Fibroblast of lung (primary cell): ENCODE measurements around the gene OTOA. TPM values are rescaled to one million over a fixed set of nuclear protein-coding genes. Genes with fewer than 3 reads are reported as not detected.
"Not testable (repeated sequence)": the region's sequence is repeated elsewhere in the genome, so short reads cannot be mapped to it uniquely, and the experiment has no call there.

Experiments
- DNase-seq, 2 donors: peaks; one replicate each; pipeline versions ENCODE4 v3.0.0 to v3.0.0-alpha.2; 2010; ENCODE audit warnings: low read depth in 2 of 2
- H2AFZ ChIP-seq: 2 replicates; pipeline ENCODE4 v1.5.1; 2012; ENCODE audit warnings: low read length, control low read depth, inconsistent platforms
- H3K27ac ChIP-seq: 2 replicates; pipeline ENCODE4 v1.5.1; 2011; ENCODE audit warnings: low read length, control low read depth; ENCODE audit not compliant: insufficient read depth
- H3K27me3 ChIP-seq: 2 replicates; pipeline ENCODE4 v1.5.1; 2011; ENCODE audit warnings: mild to moderate bottlenecking, low read length; ENCODE audit not compliant: control insufficient read depth, insufficient read depth
- H3K36me3 ChIP-seq: 2 replicates; pipeline ENCODE4 v1.5.1; 2011; ENCODE audit warnings: low read length; ENCODE audit not compliant: control insufficient read depth, insufficient read depth
- H3K4me1 ChIP-seq: 2 replicates; pipeline ENCODE4 v1.5.1; 2011; ENCODE audit warnings: low read length; ENCODE audit not compliant: control insufficient read depth, insufficient read depth; ENCODE audit errors: extremely low read depth
- H3K4me2 ChIP-seq: 2 replicates; pipeline ENCODE4 v1.5.1; 2011; ENCODE audit warnings: low read length, control low read depth; ENCODE audit not compliant: insufficient read depth; ENCODE audit errors: extremely low read depth
- H3K4me3 ChIP-seq, 4 experiments: fragments of 200-600 bp in 1 of 4; sonication (generic) in 1 of 4; replicated peaks in 1 of 4; 2 replicates each; pipeline ENCODE4 v1.5.1; 2011 to 2016; ENCODE audit warnings: low read length in 4 of 4, low read depth in 3 of 4, mild to moderate bottlenecking in 3 of 4, control low read depth in 2 of 4, inconsistent platforms in 1 of 4, mixed read lengths in 1 of 4; ENCODE audit not compliant: insufficient read depth in 1 of 4; ENCODE audit errors: control extremely low read depth in 1 of 4
- H3K79me2 ChIP-seq: 2 replicates; pipeline ENCODE4 v1.5.1; 2012; ENCODE audit warnings: mild to moderate bottlenecking, low read length, inconsistent platforms; ENCODE audit not compliant: control insufficient read depth, insufficient read depth
- H3K9ac ChIP-seq: 2 replicates; pipeline ENCODE4 v1.5.1; 2011; ENCODE audit warnings: mild to moderate bottlenecking, low read length, control low read depth; ENCODE audit not compliant: insufficient read depth
- H3K9me3 ChIP-seq: 2 replicates; pipeline ENCODE4 v1.5.1; 2012; ENCODE audit warnings: low read depth, low read length; ENCODE audit not compliant: control insufficient read depth, insufficient read depth
- H4K20me1 ChIP-seq: 2 replicates; pipeline ENCODE4 v1.5.1; 2011; ENCODE audit warnings: low read length; ENCODE audit not compliant: control insufficient read depth, insufficient read depth; ENCODE audit errors: extremely low read depth
- EZH2 ChIP-seq: IDR thresholded peaks from 2 replicates; pipeline ENCODE4 v1.5.1; 2012; ENCODE audit warnings: low read length, control low read depth, mild to moderate bottlenecking; ENCODE audit errors: missing control alignments
- polyA plus RNA-seq, 2 donors: library from polyadenylated mRNA; depleted of rRNA in 1 of 2; stranded (reverse) in 1 of 2; unstranded in 1 of 2; fragments of >200 nt; gene quantifications; 2 replicates each; pipeline ENCODE4 v1.2.1, GENCODE V29; 2011 to 2012; ENCODE audit warnings: missing spikeins in 1 of 2
- total RNA-seq: library from RNA; depleted of rRNA; stranded (reverse); fragments of >200 nt; gene quantifications from 2 replicates; pipeline ENCODE4 v1.2.1, GENCODE V29; 2014
- TF ChIP-seq, protein P1 (sequence below), 2 donors: IDR thresholded peaks in 1 of 2; conservative IDR thresholded peaks in 1 of 2; 1 replicate in 1 of 2; 2 replicates in 1 of 2; pipeline ENCODE4 v1.5.1; 2011 to 2012; ENCODE audit warnings: low read length in 2 of 2, control low read depth in 1 of 2, inconsistent platforms in 1 of 2, low read depth in 1 of 2, mild to moderate bottlenecking in 1 of 2

Gene OTOA
- total and polyA plus RNA-seq, 2 donors (not counting 1 experiment from before 2014, with no cell fraction given): 0.17 TPM; not detected in 1

DNA sequence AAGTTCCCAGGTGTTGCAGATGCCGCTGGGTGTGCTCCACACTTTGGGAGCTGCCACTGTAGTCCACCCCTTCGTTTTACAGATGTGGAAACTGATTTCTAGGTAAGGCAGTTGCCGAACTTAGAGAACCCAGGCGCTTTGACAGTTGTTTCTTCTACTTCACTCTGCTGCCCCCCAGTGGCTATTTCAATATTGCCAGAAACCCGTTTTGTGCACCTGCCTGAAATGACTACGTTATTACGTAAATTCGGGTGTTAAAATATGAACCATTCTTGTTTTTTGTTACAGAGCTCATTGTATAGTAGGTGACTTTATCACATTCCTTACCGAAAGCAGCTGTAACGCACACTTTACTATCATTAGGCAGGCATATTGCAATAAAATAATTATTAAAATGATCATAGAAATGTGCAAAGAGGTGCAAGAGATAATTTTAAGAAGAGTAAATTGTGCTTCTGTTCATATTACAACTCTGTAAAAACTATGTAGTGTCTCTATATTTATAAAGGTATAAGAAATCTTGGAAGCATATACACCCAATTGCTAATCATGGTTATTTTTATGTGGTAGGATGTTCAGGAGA lies 44.9 kb downstream of the OTOA start:
- Histone ChIP-seq H3K9me3 (no peaks in the 10 kb centered on the region), H3K36me3 (no peaks in the 10 kb centered on the region), H4K20me1 (no peaks in the 10 kb centered on the region), H3K4me1 (no peaks in the 10 kb centered on the region), H3K27ac (no peak overlapping the region), H3K4me3 (no peak overlapping the region), H3K4me2 (no peak overlapping the region), H3K9ac (no peak overlapping the region), H3K27me3 (no peaks in the 10 kb centered on the region), H3K79me2 (no peaks in the 10 kb centered on the region), H2AFZ (no peak overlapping the region)
- peak; percentile 34 to 70 for DNase-seq
- TF ChIP-seq EZH2: no peak
- TF ChIP-seq, protein P1, sequence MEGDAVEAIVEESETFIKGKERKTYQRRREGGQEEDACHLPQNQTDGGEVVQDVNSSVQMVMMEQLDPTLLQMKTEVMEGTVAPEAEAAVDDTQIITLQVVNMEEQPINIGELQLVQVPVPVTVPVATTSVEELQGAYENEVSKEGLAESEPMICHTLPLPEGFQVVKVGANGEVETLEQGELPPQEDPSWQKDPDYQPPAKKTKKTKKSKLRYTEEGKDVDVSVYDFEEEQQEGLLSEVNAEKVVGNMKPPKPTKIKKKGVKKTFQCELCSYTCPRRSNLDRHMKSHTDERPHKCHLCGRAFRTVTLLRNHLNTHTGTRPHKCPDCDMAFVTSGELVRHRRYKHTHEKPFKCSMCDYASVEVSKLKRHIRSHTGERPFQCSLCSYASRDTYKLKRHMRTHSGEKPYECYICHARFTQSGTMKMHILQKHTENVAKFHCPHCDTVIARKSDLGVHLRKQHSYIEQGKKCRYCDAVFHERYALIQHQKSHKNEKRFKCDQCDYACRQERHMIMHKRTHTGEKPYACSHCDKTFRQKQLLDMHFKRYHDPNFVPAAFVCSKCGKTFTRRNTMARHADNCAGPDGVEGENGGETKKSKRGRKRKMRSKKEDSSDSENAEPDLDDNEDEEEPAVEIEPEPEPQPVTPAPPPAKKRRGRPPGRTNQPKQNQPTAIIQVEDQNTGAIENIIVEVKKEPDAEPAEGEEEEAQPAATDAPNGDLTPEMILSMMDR (conservative IDR thresholded peaks at IDR 0.05 in 1 of 2, IDR thresholded peaks at IDR 0.05 in 1 of 2; ENCODE audit: low read depth in 1 of 2, low read length in 2 of 2): peak; percentile 81 to 88

DNA sequence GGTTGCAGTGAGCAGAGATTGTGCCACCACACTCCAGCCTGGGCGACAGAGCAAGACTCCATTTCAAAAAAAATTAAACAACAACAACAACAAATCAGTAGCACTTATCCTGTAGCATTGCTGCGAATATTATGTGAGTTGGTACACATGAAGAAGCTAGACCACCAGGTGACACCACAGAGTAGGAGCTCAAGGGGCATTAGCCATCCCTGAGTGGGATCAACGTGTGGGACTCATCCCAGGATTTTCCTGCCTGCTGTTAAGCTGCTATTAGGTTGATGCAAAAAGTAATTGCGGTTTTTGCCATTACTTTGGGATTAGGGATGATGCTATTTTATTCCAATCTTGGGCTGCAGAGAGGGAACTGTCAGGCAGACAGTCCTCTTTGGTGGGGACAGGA lies 47.2 kb downstream of the OTOA start:
- Histone ChIP-seq H3K9ac (no peak overlapping the region), H3K27ac (no peak overlapping the region), H3K79me2 (no peaks in the 10 kb centered on the region), H3K27me3 (no peaks in the 10 kb centered on the region), H2AFZ (no peak overlapping the region), H3K36me3 (no peaks in the 10 kb centered on the region), H3K4me3 (no peak overlapping the region), H3K9me3 (no peaks in the 10 kb centered on the region), H4K20me1 (no peaks in the 10 kb centered on the region), H3K4me2 (no peak overlapping the region), H3K4me1 (no peaks in the 10 kb centered on the region)
- no peak for TF ChIP-seq EZH2
- TF ChIP-seq, protein P1 (conservative IDR thresholded peaks at IDR 0.05 in 1 of 2, IDR thresholded peaks at IDR 0.05 in 1 of 2; ENCODE audit: low read depth in 1 of 2, low read length in 2 of 2): no peak
- no peak for DNase-seq

DNA sequence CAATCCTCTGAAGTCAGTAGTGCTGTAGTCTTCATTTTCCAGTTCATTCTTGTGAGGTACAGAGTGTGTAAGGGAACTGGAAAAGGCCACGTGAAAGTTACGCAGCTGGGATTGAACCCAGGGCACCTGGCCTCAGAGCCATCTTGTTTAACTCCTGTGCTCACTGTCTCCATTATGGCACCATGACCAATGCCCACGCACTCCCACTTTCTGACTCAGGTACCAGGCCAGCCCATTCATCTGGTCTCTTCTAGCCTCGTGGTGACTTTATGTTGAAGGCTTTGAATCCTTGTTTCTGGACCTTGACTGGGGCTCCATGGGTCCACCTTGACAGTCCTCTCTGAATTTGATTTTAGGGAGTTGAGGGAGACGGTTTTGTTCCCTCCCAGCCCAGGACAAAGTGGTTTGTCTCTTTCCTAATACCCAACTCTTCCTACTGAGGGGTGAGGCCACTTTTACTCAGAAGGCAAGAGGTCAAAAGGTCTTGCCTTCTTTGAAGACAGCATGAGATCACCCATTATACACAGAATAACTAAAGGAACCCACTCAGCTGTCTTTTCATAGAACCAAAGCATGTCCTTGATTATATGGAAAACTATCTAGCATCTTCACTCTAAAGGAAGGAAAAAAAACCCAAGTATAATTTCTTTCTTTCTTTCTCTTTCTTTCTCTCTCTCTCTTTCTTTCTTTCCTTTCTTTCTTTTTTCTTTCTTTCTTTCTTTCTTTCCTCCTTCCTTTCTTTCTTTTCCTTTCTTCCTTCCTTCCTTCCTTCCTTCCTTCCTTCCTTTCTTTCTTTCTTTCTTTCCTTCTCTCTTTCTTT lies 50.0 kb downstream of the OTOA start:
- Histone ChIP-seq H3K27me3 (no peaks in the 10 kb centered on the region), H3K9me3 (no peaks in the 10 kb centered on the region), H3K79me2 (no peaks in the 10 kb centered on the region), H3K9ac (no peak overlapping the region), H3K4me2 (no peak overlapping the region), H3K36me3 (no peaks in the 10 kb centered on the region), H3K4me3 (no peak overlapping the region), H3K4me1 (no peaks in the 10 kb centered on the region), H4K20me1 (no peaks in the 10 kb centered on the region), H2AFZ (no peak overlapping the region), H3K27ac (no peak overlapping the region)
- no peak for DNase-seq
- TF ChIP-seq EZH2: no peak
- TF ChIP-seq, protein P1 (conservative IDR thresholded peaks at IDR 0.05 in 1 of 2, IDR thresholded peaks at IDR 0.05 in 1 of 2; ENCODE audit: low read depth in 1 of 2, low read length in 2 of 2): no peak

DNA sequence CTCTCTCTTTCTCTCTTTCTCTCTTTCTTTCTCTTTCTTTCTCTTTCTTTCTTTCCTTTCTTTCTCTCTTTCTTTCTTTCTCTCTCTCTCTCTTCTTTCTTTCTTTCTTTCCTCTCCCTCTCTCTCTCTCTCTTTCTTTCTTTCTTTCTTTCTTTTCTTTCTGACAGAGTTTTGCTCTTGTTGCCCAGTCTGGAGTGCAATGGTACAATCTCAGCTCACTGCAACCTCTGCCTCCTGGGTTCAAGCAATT lies 50.5 kb downstream of the OTOA start:
- H3K79me2 ChIP-seq, H3K4me1 ChIP-seq, H3K4me2 ChIP-seq, H2AFZ ChIP-seq, H3K4me3 ChIP-seq, H3K36me3 ChIP-seq, H3K27ac ChIP-seq, DNase-seq, H4K20me1 ChIP-seq, H3K27me3 ChIP-seq, H3K9me3 ChIP-seq, H3K9ac ChIP-seq: not testable (repeated sequence)
